ENCODE data around the gene HIC2.
"Not testable (repeated sequence)": the region's sequence is repeated elsewhere in the genome, so short reads cannot be mapped to it uniquely, and the experiment has no call there.

DNA sequence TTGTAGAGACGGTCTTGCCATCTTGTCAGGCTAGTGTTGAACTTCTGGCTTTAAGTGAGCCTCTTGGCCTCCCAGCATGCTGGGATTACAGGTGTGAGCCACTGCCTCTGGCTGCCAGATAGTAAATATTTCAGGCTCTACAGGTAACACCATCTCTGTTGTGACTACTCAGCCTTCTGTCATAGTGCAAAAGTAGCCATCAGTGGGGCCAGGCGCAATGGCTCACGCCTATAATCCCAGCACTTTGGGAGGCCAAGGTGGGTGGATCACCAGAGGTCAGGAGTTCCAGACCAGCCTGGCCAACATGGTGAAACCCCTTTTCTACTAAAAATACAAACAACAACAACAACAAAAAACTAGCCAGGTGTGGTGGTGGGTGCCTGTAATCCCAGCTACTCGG is 35.5 kb downstream of the HIC2 start:
- TF ChIP-seq CTCF (conservative IDR thresholded peaks at IDR 0.05); EZH2 (IDR thresholded peaks at IDR 0.05; ENCODE audit: low read depth): not testable (repeated sequence)

All from PC-9 (cell line).